Measurements from ENCODE around the gene ING5. TPM values are rescaled to one million over a fixed set of nuclear protein-coding genes. Genes with fewer than 3 reads are reported as not detected.

The ING5 gene
- total RNA-seq, 1 experiment from 2014 or later, result 45.9 TPM

DNA sequence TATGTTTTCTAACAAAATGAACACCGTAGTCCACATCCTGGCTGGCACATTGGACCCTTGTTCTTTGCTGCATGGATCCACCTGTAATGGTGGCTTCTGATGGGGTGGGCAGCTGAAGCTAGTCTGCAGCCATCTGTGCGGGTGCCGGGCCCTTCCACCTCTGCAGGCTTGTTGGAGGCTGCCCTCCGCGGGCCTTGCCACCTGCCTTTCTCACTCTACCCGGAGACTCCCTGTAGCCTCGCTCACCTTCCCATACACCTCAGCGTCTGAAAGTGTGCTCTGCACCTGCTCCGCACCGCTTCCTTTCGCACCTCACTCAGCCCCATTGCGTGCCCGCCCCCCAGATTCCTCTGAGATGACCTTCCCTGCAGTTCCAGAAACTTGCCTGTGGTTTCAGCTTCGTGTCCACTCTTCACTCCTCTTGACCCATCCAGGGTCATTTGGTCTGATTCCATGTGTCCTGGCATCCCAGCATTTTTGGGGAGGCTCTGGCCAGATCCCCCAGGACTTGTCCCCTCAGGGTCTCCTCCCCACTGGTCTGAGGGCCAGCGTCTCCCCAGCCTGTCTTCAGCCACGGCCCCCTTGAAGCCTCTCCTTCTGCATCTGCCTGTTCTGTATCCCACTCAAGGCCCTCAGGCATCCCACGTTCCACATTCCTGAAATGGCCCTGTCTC lies 46.2 kb upstream of the ING5 start:
- no peak for ATAC-seq
- intact Hi-C loops (cut with micrococcal nuclease), result no loop called here
- no peak overlapping the region for H3K4me3 ChIP-seq (replicated peaks in 1 of 2; ENCODE audit: low read depth in 1 of 2, low read length in 2 of 2)
- ChIA-PET CTCF (no interaction called here), RAD21 (ENCODE audit: low non-redundant PET in 1 of 2, low total read pairs in 2 of 2, uncharacterized antibody in 2 of 2, unreplicated experiment in 2 of 2) (no interaction called here), POLR2A (no interaction called here)
- H3K4me2 ChIP-seq (ENCODE audit: low read length), result no peak overlapping the region
- H3K36me3 ChIP-seq (ENCODE audit: control insufficient read depth in 1 of 2, insufficient read depth in 2 of 2, low read length in 2 of 2), result peaks cover 24 to 27% of the 10 kb centered on the region in 2 experiments; a peak in 3 of 4 replicates
- H4K20me1 ChIP-seq (ENCODE audit: insufficient read depth), result no peaks in the 10 kb centered on the region
- TF ChIP-seq EZH2phosphoT487 (IDR thresholded peaks at IDR 0.05; ENCODE audit: borderline replicate concordance) (no peak), REST (IDR thresholded peaks at IDR 0.05; ENCODE audit: low read depth) (no peak), JUND (IDR thresholded peaks at IDR 0.05) (no peak), SRF (IDR thresholded peaks at IDR 0.05; ENCODE audit: low read depth) (no peak)
- TF ChIP-seq, protein P1, sequence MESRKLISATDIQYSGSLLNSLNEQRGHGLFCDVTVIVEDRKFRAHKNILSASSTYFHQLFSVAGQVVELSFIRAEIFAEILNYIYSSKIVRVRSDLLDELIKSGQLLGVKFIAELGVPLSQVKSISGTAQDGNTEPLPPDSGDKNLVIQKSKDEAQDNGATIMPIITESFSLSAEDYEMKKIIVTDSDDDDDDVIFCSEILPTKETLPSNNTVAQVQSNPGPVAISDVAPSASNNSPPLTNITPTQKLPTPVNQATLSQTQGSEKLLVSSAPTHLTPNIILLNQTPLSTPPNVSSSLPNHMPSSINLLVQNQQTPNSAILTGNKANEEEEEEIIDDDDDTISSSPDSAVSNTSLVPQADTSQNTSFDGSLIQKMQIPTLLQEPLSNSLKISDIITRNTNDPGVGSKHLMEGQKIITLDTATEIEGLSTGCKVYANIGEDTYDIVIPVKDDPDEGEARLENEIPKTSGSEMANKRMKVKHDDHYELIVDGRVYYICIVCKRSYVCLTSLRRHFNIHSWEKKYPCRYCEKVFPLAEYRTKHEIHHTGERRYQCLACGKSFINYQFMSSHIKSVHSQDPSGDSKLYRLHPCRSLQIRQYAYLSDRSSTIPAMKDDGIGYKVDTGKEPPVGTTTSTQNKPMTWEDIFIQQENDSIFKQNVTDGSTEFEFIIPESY (IDR thresholded peaks at IDR 0.05; ENCODE audit: extremely low read depth, insufficient replicate concordance, low read length), result no peak
- no peak overlapping the region for H3K27ac ChIP-seq (ENCODE audit: low read depth, low read length)
- no TSS peak for BruUV-seq (replicated peaks)
- H3K9me3 ChIP-seq (ENCODE audit: control insufficient read depth in 1 of 2, insufficient read depth in 1 of 2, low read depth in 1 of 2, low read length in 2 of 2), result no peaks in the 10 kb centered on the region
- no peak overlapping the region for H2AFZ ChIP-seq (ENCODE audit: low read depth, low read length, poor library complexity, severe bottlenecking)
- H3K79me2 ChIP-seq (ENCODE audit: insufficient read depth, low read length), result peaks cover 24% of the 10 kb centered on the region
- H3K9me2 ChIP-seq (ENCODE audit: insufficient read depth), result no peaks in the 10 kb centered on the region
- no peak overlapping the region for H3K9ac ChIP-seq (ENCODE audit: low read length)
- no peaks in the 10 kb centered on the region for H3K27me3 ChIP-seq (ENCODE audit: insufficient read depth, low read length)
- H3K4me1 ChIP-seq (ENCODE audit: control insufficient read depth in 1 of 2, insufficient read depth in 2 of 2, low read length in 2 of 2), result no peaks in the 10 kb centered on the region
- no peak for DNase-seq (ENCODE audit: low read depth, low spot score)
